Inferior parietal cortex (tissue), 1 donor: Measurements from ENCODE around the gene GSTM1.
"Not testable (repeated sequence)": the region's sequence is repeated elsewhere in the genome, so short reads cannot be mapped to it uniquely, and the experiment has no call there.

Experiments used
- DNase-seq: peaks from one replicate; pipeline ENCODE4 v3.0.0-alpha.2; 2016; ENCODE audit errors: extremely low spot score

The GSTM1 gene

DNA sequence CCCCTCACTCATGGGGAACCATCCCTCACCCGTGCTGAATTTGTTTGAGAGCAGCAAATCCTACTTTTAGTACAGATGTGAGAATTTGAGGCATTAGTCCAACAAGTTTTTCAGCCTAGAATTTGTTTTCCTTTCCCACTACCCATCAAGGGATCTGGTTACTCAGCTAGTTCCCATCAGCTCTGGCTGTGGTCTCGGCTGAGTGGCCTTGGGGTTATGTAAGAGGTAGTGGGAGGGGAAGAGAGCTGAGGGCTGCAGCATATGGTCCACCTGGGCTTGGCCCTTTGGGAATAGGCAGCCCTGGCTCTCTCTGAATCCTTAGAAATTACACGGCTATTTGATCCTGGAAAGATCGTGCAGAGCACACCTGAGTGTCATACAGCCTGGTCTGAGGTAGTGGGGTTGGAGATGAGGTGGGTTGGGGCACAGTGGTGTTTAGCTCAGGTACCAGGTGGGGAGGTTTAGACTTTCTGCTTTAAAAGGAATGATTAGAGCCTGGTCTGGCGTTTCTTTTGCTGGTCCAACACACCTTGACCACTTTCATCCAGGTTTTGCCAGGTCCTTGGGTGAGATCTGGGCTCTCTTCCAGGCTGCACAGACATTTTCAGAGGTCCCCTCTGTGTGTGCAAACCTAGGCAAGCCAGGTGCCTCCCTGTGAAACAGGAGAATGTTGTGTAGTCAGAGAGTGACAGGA is 27.5 kb upstream of the GSTM1 start:
- no peak for DNase-seq

DNA sequence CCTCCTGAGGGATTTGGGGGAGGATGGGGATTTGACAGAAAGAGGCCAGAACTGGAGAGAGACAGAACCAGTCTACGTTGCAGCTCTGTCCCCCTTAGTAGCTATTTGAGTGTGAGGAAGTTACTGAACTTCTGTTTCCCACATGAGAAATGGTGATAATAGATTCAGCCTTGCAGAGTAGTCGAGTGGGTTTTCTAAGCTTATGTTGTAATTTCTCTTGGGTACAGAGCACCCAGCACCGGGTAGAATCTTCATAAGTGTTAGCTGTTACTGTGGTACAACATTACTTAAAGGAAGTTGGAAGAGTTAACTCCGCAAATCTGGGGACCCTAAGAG is 27.0 kb upstream of the GSTM1 start:
- DNase-seq: not testable (repeated sequence)

- no peak for DNase-seq
Measured at GRCh38 chr1:109661391-109661790, 26.2 kb upstream of the GSTM1 start.

GRCh38 chr1:109664671-109665070 is 22.9 kb upstream of the GSTM1 start:
- DNase-seq: no peak

- DNase-seq: peak; percentile 75
Measured at GRCh38 chr1:109667452-109668122, 20.0 kb upstream of the GSTM1 start, which contains the start of gene GSTM2. Gene GSTM2, plus strand, starts transcription at chr1:109668057. Its CDS starts 59 bp downstream, at chr1:109668116.

GRCh38 chr1:109668123-109668775 is 19.4 kb upstream of the GSTM1 start:
- peak; percentile 0 for DNase-seq

GRCh38 chr1:109669246-109669948 is 18.2 kb upstream of the GSTM1 start:
- DNase-seq: no peak

DNA sequence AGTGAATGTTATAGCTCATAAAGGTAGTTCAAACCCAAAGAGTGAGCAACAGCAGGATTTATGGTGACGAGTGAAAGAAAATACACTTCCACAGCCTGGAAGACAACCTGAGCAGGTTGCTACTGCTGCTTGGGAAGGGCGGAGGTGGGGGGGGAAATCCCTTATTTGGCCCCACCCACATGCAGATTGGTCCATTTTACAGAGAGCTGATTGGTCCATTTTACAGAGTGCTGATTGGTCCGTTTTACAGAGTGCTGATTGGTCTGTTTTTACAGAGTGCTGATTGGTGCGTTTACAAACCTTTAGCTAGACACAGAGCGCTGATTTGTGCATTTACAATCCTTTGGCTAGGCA is 17.7 kb upstream of the GSTM1 start:
- not testable (repeated sequence) for DNase-seq

DNA sequence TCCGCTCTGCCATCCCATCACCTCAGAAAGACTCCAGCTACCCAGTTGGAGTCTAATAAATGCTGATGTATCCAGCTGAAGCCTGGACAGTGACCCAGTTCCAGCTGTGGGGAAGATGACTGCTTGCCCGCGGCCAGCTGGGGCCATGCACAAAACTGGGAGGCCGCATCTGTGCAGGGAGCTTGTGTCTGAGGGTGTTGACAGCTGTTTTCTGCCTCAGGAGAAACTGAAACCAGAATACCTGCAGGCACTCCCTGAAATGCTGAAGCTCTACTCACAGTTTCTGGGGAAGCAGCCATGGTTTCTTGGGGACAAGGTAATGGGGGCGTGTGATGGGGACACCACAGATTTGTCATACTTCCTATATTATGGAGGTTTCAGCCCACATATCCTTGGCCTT is 16.6 kb upstream of the GSTM1 start:
- DNase-seq: no peak

GRCh38 chr1:109673861-109674260 is 13.8 kb upstream of the GSTM1 start:
- DNase-seq: not testable (repeated sequence)

- DNase-seq: peak; percentile 0
Measured at GRCh38 chr1:109676683-109677381, 10.8 kb upstream of the GSTM1 start.

GRCh38 chr1:109677459-109677858 is 10.2 kb upstream of the GSTM1 start:
- peak; percentile 0 for DNase-seq

DNA sequence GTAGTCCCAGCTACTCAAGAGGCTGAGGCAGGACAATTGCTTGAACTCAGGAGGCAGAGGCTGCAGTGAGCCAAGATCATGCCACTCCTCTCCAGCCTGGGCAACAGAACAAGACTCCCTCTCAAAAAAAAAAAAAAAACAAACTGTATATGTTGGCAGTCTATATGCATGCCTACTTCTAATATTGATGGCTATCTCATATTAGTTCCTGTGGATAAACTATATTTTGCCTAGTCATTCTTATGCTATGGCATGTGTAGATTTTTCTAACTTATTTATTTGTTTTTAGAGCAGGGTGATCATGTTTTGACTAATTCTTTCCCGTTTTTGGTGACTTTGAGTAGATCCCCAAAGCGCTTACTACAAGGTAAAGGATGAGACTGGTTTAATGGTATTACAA is 9.0 kb upstream of the GSTM1 start:
- DNase-seq: not testable (repeated sequence)

DNA sequence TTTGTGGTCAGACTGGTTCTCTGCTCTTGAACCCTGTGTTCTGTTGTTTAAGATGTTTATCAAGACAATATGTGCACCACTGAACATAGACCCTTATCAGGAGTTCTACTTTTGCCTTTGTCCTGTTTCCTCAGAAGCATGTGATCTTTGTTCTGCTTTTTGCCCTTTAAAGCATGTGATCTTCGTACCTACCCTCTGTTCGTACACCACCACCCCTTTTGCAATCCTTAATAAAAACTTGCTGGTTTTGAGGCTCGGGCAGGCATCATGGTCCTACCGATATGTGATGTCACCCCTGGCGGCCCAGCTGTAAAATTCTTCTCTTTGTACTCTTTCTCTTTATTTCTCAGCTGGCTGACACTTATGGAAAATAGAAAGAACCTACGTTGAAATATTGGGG is 2.8 kb upstream of the GSTM1 start:
- not testable (repeated sequence) for DNase-seq

DNA sequence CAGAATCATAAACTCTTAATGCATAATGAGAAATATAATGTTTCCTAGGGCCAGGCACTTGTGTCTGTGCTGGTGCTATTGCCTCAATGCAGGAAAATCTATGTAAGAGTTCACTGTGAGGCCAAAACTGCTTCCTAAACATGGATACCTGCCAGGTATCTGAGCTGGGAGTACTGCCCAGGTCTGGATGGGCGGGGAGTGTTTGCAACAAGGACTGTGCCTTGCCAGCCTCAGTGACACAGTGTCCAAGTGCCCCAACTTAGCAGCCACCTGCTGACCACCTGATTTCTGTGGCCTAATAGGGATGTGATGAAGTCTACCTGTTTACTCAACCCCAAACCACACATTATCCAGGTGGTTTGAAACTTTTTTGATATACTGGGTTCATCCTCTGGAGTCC is 2.2 kb upstream of the GSTM1 start:
- not testable (repeated sequence) for DNase-seq

GRCh38 chr1:109685890-109686289 is 1.7 kb upstream of the GSTM1 start:
- DNase-seq: not testable (repeated sequence)

DNA sequence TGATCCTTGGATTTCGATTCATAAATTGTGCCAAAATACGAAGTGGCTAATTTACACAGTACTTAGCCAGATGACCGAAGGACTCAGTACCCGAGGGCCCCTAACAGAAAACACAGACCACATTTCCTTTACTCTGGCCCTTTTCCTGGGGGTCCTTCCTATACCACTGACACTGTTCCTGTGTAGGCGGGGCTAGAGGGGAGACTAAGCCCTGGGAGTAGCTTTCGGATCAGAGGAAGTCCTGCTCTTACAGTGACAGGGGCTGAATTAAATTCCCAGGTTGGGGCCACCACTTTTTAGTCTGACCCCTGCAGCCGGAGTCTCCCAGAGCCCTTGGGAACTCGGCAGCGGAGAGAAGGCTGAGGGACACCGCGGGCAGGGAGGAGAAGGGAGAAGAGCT is 508 bp upstream of the GSTM1 start:
- DNase-seq: not testable (repeated sequence)

DNA sequence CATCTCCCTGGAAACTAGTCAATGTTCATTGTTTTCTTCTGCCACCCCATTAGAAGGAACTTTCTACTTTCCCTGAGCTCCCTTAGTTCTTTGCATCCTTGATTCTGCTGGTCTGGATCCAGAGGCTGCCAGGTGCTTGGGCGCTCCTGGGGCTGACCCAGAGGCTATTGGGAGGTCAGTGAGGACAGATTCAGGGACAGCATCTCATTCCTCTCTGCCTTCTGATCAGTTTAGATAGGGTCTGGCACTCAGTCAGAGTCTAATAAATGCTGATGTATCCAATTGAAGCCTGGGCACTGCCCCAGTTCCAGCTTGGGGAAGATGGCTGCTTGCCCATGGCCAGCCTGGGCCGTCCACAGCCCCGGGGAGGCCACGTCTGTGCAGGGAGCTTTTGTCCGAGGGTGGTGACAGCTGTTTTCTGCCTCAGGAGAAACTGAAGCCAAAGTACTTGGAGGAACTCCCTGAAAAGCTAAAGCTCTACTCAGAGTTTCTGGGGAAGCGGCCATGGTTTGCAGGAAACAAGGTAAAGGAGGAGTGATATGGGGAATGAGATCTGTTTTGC is 2.3 kb downstream of the GSTM1 start:
- DNase-seq: no peak

GRCh38 chr1:109691759-109692158 is 4.1 kb downstream of the GSTM1 start:
- DNase-seq: no peak

GRCh38 chr1:109694400-109694799 is 6.8 kb downstream of the GSTM1 start:
- not testable (repeated sequence) for DNase-seq

GRCh38 chr1:109695138-109695537 is 7.5 kb downstream of the GSTM1 start:
- not testable (repeated sequence) for DNase-seq
